Peyer's patch (tissue), 4 donors: Measurements from ENCODE around the gene CAPRIN1.

ENCODE experiments used
- POLR2A ChIP-seq, 2 donors: fragments of 450-650 bp; IDR thresholded peaks; one replicate each; pipeline ENCODE4 v1.5.1; 2017; ENCODE audit warnings: antibody characterized with exemption in 2 of 2, mild to moderate bottlenecking in 2 of 2, moderate library complexity in 2 of 2
- TF ChIP-seq, protein P1 (sequence below), 6 experiments: fragments of 450-650 bp in 4 of 6; fragments of 200-600 bp in 2 of 6; sonication (generic) in 1 of 6; IDR thresholded peaks; one replicate each; pipeline ENCODE4 v1.5.1; 2017 to 2019; ENCODE audit warnings: antibody characterized with exemption in 6 of 6, mild to moderate bottlenecking in 3 of 6, moderate library complexity in 1 of 6

DNA sequence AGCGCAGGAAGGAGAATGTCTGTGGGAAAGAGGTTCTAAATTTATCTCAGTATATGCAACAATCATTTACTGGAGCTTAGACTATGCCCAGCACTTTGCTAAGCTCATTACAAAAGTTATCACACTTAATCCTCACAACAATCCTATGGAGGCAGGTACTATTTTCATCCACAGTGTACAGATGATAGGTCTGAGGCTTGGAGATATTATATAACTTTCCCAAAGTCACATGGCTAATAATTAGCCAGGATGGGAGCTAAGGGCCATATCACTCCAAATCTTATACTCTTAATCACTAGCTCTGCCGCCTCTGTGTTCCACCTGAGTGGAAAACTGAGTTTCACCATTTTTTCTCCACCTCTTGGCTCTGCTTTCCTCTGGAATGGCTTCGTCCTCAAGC lies 47.3 kb upstream of the CAPRIN1 start:
- TF ChIP-seq POLR2A (IDR thresholded peaks at IDR 0.05) = no peak
- TF ChIP-seq, protein P1, sequence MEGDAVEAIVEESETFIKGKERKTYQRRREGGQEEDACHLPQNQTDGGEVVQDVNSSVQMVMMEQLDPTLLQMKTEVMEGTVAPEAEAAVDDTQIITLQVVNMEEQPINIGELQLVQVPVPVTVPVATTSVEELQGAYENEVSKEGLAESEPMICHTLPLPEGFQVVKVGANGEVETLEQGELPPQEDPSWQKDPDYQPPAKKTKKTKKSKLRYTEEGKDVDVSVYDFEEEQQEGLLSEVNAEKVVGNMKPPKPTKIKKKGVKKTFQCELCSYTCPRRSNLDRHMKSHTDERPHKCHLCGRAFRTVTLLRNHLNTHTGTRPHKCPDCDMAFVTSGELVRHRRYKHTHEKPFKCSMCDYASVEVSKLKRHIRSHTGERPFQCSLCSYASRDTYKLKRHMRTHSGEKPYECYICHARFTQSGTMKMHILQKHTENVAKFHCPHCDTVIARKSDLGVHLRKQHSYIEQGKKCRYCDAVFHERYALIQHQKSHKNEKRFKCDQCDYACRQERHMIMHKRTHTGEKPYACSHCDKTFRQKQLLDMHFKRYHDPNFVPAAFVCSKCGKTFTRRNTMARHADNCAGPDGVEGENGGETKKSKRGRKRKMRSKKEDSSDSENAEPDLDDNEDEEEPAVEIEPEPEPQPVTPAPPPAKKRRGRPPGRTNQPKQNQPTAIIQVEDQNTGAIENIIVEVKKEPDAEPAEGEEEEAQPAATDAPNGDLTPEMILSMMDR (IDR thresholded peaks at IDR 0.05) = no peak
